Right hindlimb (tissue), 1 donor: ENCODE data around the gene ARHGAP4.

Experiments
- DNase-seq: peaks from one replicate; pipeline ENCODE4 v3.0.0-alpha.2; 2018

Gene ARHGAP4

GRCh38 chrX:153864101-153864500 is 62.0 kb downstream of the ARHGAP4 start:
- no peak for DNase-seq

- DNase-seq, result no peak
Observed at GRCh38 chrX:153863251-153863991, 62.6 kb downstream of the ARHGAP4 start.

- DNase-seq, result no peak
Observed at GRCh38 chrX:153862369-153863250, 63.5 kb downstream of the ARHGAP4 start.

GRCh38 chrX:153861733-153862310 is 64.2 kb downstream of the ARHGAP4 start:
- no peak for DNase-seq

GRCh38 chrX:153861151-153861550 is 64.9 kb downstream of the ARHGAP4 start:
- DNase-seq, result no peak
